HepG2 (cell line): ENCODE data around the gene MIDN. TPM values are rescaled to one million over a fixed set of nuclear protein-coding genes. Genes with fewer than 3 reads are reported as not detected.

Experiments
- DR1 ChIP-seq: sonication (generic); formaldehyde crosslinking; IDR thresholded peaks from 2 replicates; pipeline ENCODE4 v1.8.0; 2021; ENCODE audit warnings: mild to moderate bottlenecking, missing genetic modification reagents, inconsistent platforms
- HIC2 ChIP-seq: sonication (generic); formaldehyde crosslinking; IDR thresholded peaks from 2 replicates; pipeline ENCODE4 v1.9.0; 2022; ENCODE audit warnings: low read depth, missing genetic modification reagents
- HMG20B ChIP-seq: conservative IDR thresholded peaks from 2 replicates; pipeline ENCODE4 v1.6.1; 2016; ENCODE audit warnings: missing genetic modification reagents, missing compliant biosample characterization
- KLF12 ChIP-seq: sonication (generic); formaldehyde crosslinking; IDR thresholded peaks from 2 replicates; pipeline ENCODE4 v1.4.0; 2020; ENCODE audit warnings: missing genetic modification reagents, borderline replicate concordance
- KMT2A ChIP-seq: sonication (generic); formaldehyde crosslinking; IDR thresholded peaks from 2 replicates; pipeline ENCODE4 v1.4.0; 2020; ENCODE audit warnings: missing genetic modification reagents
- MAFF ChIP-seq: IDR thresholded peaks from 2 replicates; pipeline ENCODE4 v1.6.1; 2011; ENCODE audit warnings: low read depth, low read length, improper control_type of control experiment
- MTF1 ChIP-seq: sonication (generic); formaldehyde crosslinking; IDR thresholded peaks from 2 replicates; pipeline ENCODE4 v1.5.0; 2020; ENCODE audit warnings: missing genetic modification reagents
- NFYC ChIP-seq: IDR thresholded peaks from 2 replicates; pipeline ENCODE4 v1.6.1; 2016; ENCODE audit warnings: missing genetic modification reagents, missing compliant biosample characterization
- POLR2G ChIP-seq: fragments of 200-400 bp; formaldehyde crosslinking; IDR thresholded peaks from 2 replicates; pipeline ENCODE4 v1.6.1; 2018; ENCODE audit warnings: mild to moderate bottlenecking, low read depth, low read length, moderate library complexity
- SMARCC2 ChIP-seq: fragments of 450-650 bp; IDR thresholded peaks from 2 replicates; pipeline ENCODE4 v1.6.1; 2017; ENCODE audit warnings: antibody characterized with exemption, mild to moderate bottlenecking
- U2AF1 ChIP-seq: fragments of 200-400 bp; formaldehyde crosslinking; optimal IDR thresholded peaks from 2 replicates; pipeline ENCODE3; 2017; ENCODE audit warnings: mild to moderate bottlenecking, low read depth, low read length
- ZBTB21 ChIP-seq: sonication (generic); formaldehyde crosslinking; IDR thresholded peaks from 2 replicates; pipeline ENCODE4 v1.4.0; 2020; ENCODE audit warnings: missing genetic modification reagents
- ZFP37 ChIP-seq: sonication (generic); formaldehyde crosslinking; IDR thresholded peaks from 2 replicates; pipeline ENCODE4 v1.4.0; 2020; ENCODE audit warnings: missing genetic modification reagents, borderline replicate concordance
- ZNF160 ChIP-seq: sonication (generic); formaldehyde crosslinking; IDR thresholded peaks from 2 replicates; pipeline ENCODE4 v1.8.0; 2022; ENCODE audit warnings: mild to moderate bottlenecking, inconsistent platforms, missing genetic modification reagents
- ZNF180 ChIP-seq: sonication (generic); formaldehyde crosslinking; IDR thresholded peaks from 2 replicates; pipeline ENCODE4 v1.4.0; 2020; ENCODE audit warnings: low read depth, missing genetic modification reagents, borderline replicate concordance
- ZNF282 ChIP-seq: fragments of 450-650 bp; IDR thresholded peaks from 2 replicates; pipeline ENCODE4 v1.6.1; 2018; ENCODE audit not compliant: partially characterized antibody
- ZNF691 ChIP-seq: sonication (generic); formaldehyde crosslinking; IDR thresholded peaks from 2 replicates; pipeline ENCODE4 v1.4.0; 2020; ENCODE audit warnings: missing genetic modification reagents, low read depth, mild to moderate bottlenecking, borderline replicate concordance
- ZNF775 ChIP-seq: sonication (generic); formaldehyde crosslinking; IDR thresholded peaks from 2 replicates; pipeline ENCODE4 v1.4.0; 2020; ENCODE audit warnings: missing genetic modification reagents, mild to moderate bottlenecking, moderate library complexity, borderline replicate concordance
- ZSCAN22 ChIP-seq: sonication (generic); formaldehyde crosslinking; IDR thresholded peaks from 2 replicates; pipeline ENCODE4 v1.4.0; 2020; ENCODE audit warnings: mild to moderate bottlenecking, missing genetic modification reagents
- polyA plus RNA-seq, 8 experiments: library from polyadenylated mRNA; depleted of rRNA in 3 of 8; stranded (reverse) in 7 of 8; unstranded in 1 of 8; fragments of >200 nt; fragmentation: Illumina TruSeq in 4 of 8; extraction: Trizol in 4 of 8; gene quantifications; 2 replicates each; pipeline versions ENCODE4 v1.2.1 to v1.2.3, GENCODE V29; 2011 to 2016; ENCODE audit warnings: low read depth in 4 of 8, missing spikeins in 1 of 8, mixed read lengths in 1 of 8; ENCODE audit not compliant: insufficient read depth in 1 of 8
- total RNA-seq, 5 experiments: library from RNA; depleted of rRNA; stranded (reverse); fragments of >200 nt; fragmentation: Illumina TruSeq; extraction: Trizol; gene quantifications; 2 replicates each; pipeline ENCODE4 v1.2.3, GENCODE V29; 2016; ENCODE audit warnings: low read depth in 1 of 5
- TF ChIP-seq, protein P1 (sequence below): sonication (generic); formaldehyde crosslinking; IDR thresholded peaks from 2 replicates; pipeline ENCODE4 v1.4.0; 2020; ENCODE audit warnings: mild to moderate bottlenecking, missing genetic modification reagents
- TF ChIP-seq, protein P2 (sequence below): sonication (generic); formaldehyde crosslinking; IDR thresholded peaks from 2 replicates; pipeline ENCODE4 v1.8.1; 2023; ENCODE audit warnings: mild to moderate bottlenecking, missing genetic modification reagents, borderline replicate concordance
- TF ChIP-seq, protein P3 (sequence below): sonication (generic); formaldehyde crosslinking; IDR thresholded peaks from 2 replicates; pipeline ENCODE4 v1.8.1; 2023; ENCODE audit warnings: mild to moderate bottlenecking, inconsistent platforms, moderate library complexity, missing genetic modification reagents, borderline replicate concordance

MIDN gene
- total and polyA plus RNA-seq, 2 of the 13 experiments (the other 11 are each of a cell fraction or from before 2014, with no cell fraction given), result 8.4 to 18.0 TPM

- TF ChIP-seq, protein P1, sequence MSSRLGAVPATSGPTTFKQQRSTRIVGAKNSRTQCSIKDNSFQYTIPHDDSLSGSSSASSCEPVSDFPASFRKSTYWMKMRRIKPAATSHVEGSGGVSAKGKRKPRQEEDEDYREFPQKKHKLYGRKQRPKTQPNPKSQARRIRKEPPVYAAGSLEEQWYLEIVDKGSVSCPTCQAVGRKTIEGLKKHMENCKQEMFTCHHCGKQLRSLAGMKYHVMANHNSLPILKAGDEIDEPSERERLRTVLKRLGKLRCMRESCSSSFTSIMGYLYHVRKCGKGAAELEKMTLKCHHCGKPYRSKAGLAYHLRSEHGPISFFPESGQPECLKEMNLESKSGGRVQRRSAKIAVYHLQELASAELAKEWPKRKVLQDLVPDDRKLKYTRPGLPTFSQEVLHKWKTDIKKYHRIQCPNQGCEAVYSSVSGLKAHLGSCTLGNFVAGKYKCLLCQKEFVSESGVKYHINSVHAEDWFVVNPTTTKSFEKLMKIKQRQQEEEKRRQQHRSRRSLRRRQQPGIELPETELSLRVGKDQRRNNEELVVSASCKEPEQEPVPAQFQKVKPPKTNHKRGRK (CRISPR knock-in tag), result no peak
- no peak for TF ChIP-seq ZSCAN22 (CRISPR knock-in tag)
- TF ChIP-seq ZFP37 (CRISPR knock-in tag), result peak; percentile 42; the same call in 1 of the 2 replicates
- TF ChIP-seq MTF1 (CRISPR knock-in tag), result no peak
- TF ChIP-seq HIC2 (CRISPR knock-in tag), result peak; percentile 89
- TF ChIP-seq ZBTB21 (CRISPR knock-in tag), result no peak
- peak; percentile 44; the same call in 1 of the 2 replicates for TF ChIP-seq DR1 (CRISPR knock-in tag)
- TF ChIP-seq KLF12 (CRISPR knock-in tag), result peak; percentile 96
- TF ChIP-seq POLR2G, result no peak; the same call in none of the 2 replicates
- TF ChIP-seq, protein P2, sequence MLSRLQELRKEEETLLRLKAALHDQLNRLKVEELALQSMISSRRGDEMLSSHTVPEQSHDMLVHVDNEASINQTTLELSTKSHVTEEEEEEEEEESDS (CRISPR knock-in tag), result no peak
- TF ChIP-seq U2AF1, result no peak
- TF ChIP-seq NFYC (CRISPR knock-in tag), result peak; percentile 33; the same call in 1 of the 2 replicates
- no peak for TF ChIP-seq SMARCC2
- peak; percentile 62 for TF ChIP-seq ZNF691 (CRISPR knock-in tag)
- TF ChIP-seq, protein P3, sequence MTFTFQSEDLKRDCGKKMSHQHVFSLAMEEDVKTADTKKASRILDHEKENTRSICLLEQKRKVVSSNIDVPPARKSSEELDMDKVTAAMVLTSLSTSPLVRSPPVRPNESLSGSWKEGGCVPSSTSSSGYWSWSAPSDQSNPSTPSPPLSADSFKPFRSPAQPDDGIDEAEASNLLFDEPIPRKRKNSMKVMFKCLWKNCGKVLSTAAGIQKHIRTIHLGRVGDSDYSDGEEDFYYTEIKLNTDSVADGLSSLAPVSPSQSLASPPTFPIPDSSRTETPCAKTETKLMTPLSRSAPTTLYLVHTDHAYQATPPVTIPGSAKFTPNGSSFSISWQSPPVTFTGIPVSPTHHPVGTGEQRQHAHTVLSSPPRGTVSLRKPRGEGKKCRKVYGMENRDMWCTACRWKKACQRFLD (CRISPR knock-in tag), result no peak
- no peak for TF ChIP-seq ZNF282
- TF ChIP-seq ZNF180 (CRISPR knock-in tag), result no peak
- TF ChIP-seq KMT2A (CRISPR knock-in tag), result no peak
- 0 out of 2 replicates have a peak, but pooled peaks have one; percentile 35 for TF ChIP-seq HMG20B (CRISPR knock-in tag)
- no peak for TF ChIP-seq MAFF
- 0 out of 2 replicates have a peak, but pooled peaks have one; percentile 10 for TF ChIP-seq ZNF775 (CRISPR knock-in tag)
- 0 out of 2 replicates have a peak, but pooled peaks have one; percentile 64 for TF ChIP-seq ZNF160 (CRISPR knock-in tag)
Observed at GRCh38 chr19:1244693-1245451, 3.5 kb upstream of the MIDN start (continued).
